B cell (primary cell): ENCODE data around the gene PTPRE. TPM values are rescaled to one million over a fixed set of nuclear protein-coding genes. Genes with fewer than 3 reads are reported as not detected.

Experiments
- ATAC-seq: fragments of 200-7000 bp; cut with Tn5 transposase; one replicate; pipeline ENCODE4 v1.10.0; 2021; ENCODE audit warnings: low read depth, mild to moderate bottlenecking, moderate number of reproducible peaks, moderate library complexity
- CTCF ChIA-PET: fragments of 350-600 bp; sonication (Branson Sonifier 250); formaldehyde crosslinking; loops from one replicate; lab custom pipeline; 2021; ENCODE audit warnings: antibody characterized with exemption, inconsistent platforms; lab: Charles Lee
- POLR2A ChIA-PET: fragments of 350-600 bp; sonication (Branson Sonifier 250); formaldehyde crosslinking; loops from one replicate; lab custom pipeline; 2021; ENCODE audit warnings: antibody characterized with exemption; lab: Charles Lee
- DNase-seq: peaks from one replicate; pipeline ENCODE4 v3.0.0; 2013
- H2AFZ ChIP-seq: 2 replicates; pipeline ENCODE4 v1.6.1; 2012; ENCODE audit warnings: mild to moderate bottlenecking, low read depth, low read length; ENCODE audit not compliant: insufficient read depth, poor library complexity, severe bottlenecking
- H3K27ac ChIP-seq, 2 donors: 1 replicate in 1 of 2; 2 replicates in 1 of 2; pipeline ENCODE4 v1.5.1; 2012 to 2013; ENCODE audit warnings: low read length in 2 of 2, mild to moderate bottlenecking in 2 of 2, moderate library complexity in 1 of 2
- H3K27me3 ChIP-seq, 4 experiments: fragments of 200-600 bp in 1 of 4; sonication (generic) in 1 of 4; replicated peaks in 1 of 4; 1 replicate in 2 of 4; 2 replicates in 2 of 4; pipeline versions ENCODE4 v1.6.1 to v1.7.0; 2013 to 2016; ENCODE audit warnings: low read length in 3 of 4, mild to moderate bottlenecking in 2 of 4, mixed read lengths in 1 of 4, moderate library complexity in 1 of 4; ENCODE audit not compliant: insufficient read depth in 4 of 4, control insufficient read depth in 3 of 4; ENCODE audit errors: control extremely low read depth in 1 of 4
- H3K36me3 ChIP-seq, 2 experiments: replicated peaks in 1 of 2; 1 replicate in 1 of 2; 2 replicates in 1 of 2; pipeline versions ENCODE4 v1.6.1 to v1.7.1; 2013; ENCODE audit warnings: low read length in 1 of 2; ENCODE audit not compliant: insufficient read depth in 2 of 2, control insufficient read depth in 1 of 2; ENCODE audit errors: control extremely low read depth in 1 of 2, extremely low read depth in 1 of 2
- H3K4me1 ChIP-seq, 2 donors: fragments of 200-600 bp in 1 of 2; sonication (generic) in 1 of 2; 1 replicate in 1 of 2; 2 replicates in 1 of 2; pipeline versions ENCODE4 v1.5.1 to v1.6.1; 2013 to 2017; ENCODE audit warnings: low read length in 2 of 2; ENCODE audit not compliant: control insufficient read depth in 2 of 2, insufficient read depth in 2 of 2
- H3K4me2 ChIP-seq: replicated peaks from 2 replicates; pipeline ENCODE3; 2012; ENCODE audit warnings: mild to moderate bottlenecking, low read depth, low read length; ENCODE audit not compliant: poor library complexity, severe bottlenecking
- H3K4me3 ChIP-seq, 5 experiments: fragments of 200-600 bp in 1 of 5; sonication (generic) in 1 of 5; 1 replicate in 3 of 5; 2 replicates in 2 of 5; pipeline versions ENCODE4 v1.5.1 to v1.7.0; 2011 to 2016; ENCODE audit warnings: low read length in 4 of 5, mild to moderate bottlenecking in 4 of 5, low read depth in 2 of 5, control low read depth in 1 of 5, moderate library complexity in 1 of 5; ENCODE audit not compliant: insufficient read depth in 1 of 5; ENCODE audit errors: control extremely low read depth in 1 of 5, extremely low read depth in 1 of 5
- H3K79me2 ChIP-seq: fragments of 200-600 bp; sonication (generic); one replicate; pipeline ENCODE4 v1.6.0; 2016; ENCODE audit warnings: low read length; ENCODE audit not compliant: control insufficient read depth, insufficient read depth
- H3K9ac ChIP-seq: fragments of 200-600 bp; sonication (generic); 2 replicates; pipeline ENCODE4 v1.6.1; 2017; ENCODE audit warnings: mild to moderate bottlenecking, low read length, moderate library complexity
- H3K9me3 ChIP-seq, 3 donors: one replicate each; pipeline versions ENCODE4 v1.6.1 to v1.7.1; 2013; ENCODE audit warnings: low read length in 2 of 3; ENCODE audit not compliant: control insufficient read depth in 2 of 3, insufficient read depth in 1 of 3; ENCODE audit errors: control extremely low read depth in 1 of 3
- H4K20me1 ChIP-seq: 2 replicates; pipeline ENCODE4 v1.6.0; 2012; ENCODE audit warnings: mild to moderate bottlenecking, low read length; ENCODE audit not compliant: insufficient read depth, control insufficient read depth, poor library complexity, severe bottlenecking
- H3K27ac Mint-ChIP-seq: one replicate; pipeline ENCODE4 v1.8.0; 2021; ENCODE audit warnings: mixed read lengths
- H3K27me3 Mint-ChIP-seq: one replicate; pipeline ENCODE4 v1.8.0; 2021; ENCODE audit warnings: mixed read lengths
- H3K4me1 Mint-ChIP-seq: one replicate; pipeline ENCODE4 v1.8.0; 2021; ENCODE audit warnings: mixed read lengths
- H3K4me3 Mint-ChIP-seq: one replicate; pipeline ENCODE4 v1.8.0; 2021; ENCODE audit warnings: mixed read lengths
- H3K9me3 Mint-ChIP-seq: one replicate; pipeline ENCODE4 v1.8.0; 2022; ENCODE audit warnings: mixed read lengths; ENCODE audit not compliant: insufficient read depth
- CTCF ChIP-seq: fragments of 200-600 bp; IDR thresholded peaks from one replicate; pipeline ENCODE4 v1.8.0; 2022; ENCODE audit warnings: antibody characterized with exemption, mild to moderate bottlenecking
- EZH2 ChIP-seq: IDR thresholded peaks from 2 replicates; pipeline ENCODE4 v1.6.1; 2012; ENCODE audit warnings: borderline replicate concordance, low read depth, mild to moderate bottlenecking, moderate library complexity, low read length; ENCODE audit not compliant: insufficient read depth, poor library complexity, severe bottlenecking
- WGBS: methylation state at CpG from one replicate; pipeline ENCODE4 v1.1.5; 2013; ENCODE audit warnings: missing lambda C conversion rate; ENCODE audit not compliant: insufficient coverage; 5-methylcytosine and 5-hydroxymethylcytosine counted together
- intact Hi-C: fragments of 100-400 bp; cut with micrococcal nuclease; formaldehyde crosslinking; loops from one replicate; pipeline ENCODE4 v1.10.0; 2022
- polyA plus RNA-seq: library from polyadenylated mRNA; depleted of rRNA; stranded (reverse); fragments of >200 nt; gene quantifications from 2 replicates; pipeline ENCODE4 v1.2.3, GENCODE V29; 2012
- total RNA-seq, 2 donors: library from RNA; stranded (reverse); fragments of 120-200 nt in 1 of 2; gene quantifications; 1 replicate in 1 of 2; 2 replicates in 1 of 2; pipeline versions ENCODE4 v1.2.3 to v1.2.4, GENCODE V29; 2013 to 2022

The PTPRE gene
- total and polyA plus RNA-seq, 2 donors (not counting 1 experiment from before 2014, with no cell fraction given) = 6.6 to 32.7 TPM

DNA sequence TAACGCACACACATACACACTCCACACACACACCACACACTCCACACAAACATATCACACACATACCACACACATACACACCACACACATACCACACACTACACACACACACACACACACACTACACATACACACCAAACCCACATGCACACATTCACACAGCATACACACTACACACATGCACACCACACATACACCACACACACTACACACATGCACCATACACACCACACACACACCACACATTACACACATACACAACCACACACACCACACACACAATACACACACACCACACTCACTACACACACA, 153.0 kb downstream of the PTPRE start:
- peaks cover 54% of the 10 kb centered on the region for H3K4me1 Mint-ChIP-seq
- WGBS = 91% methylated on average over 1 of the region's 1 CpG
- CTCF ChIA-PET = interaction anchor here (1.0 to 20.7 kb wide), 2 partner anchors 9 to 22 kb away, joined by 4 to 524 read pairs; no protein-coding TSS in a partner anchor
- DNase-seq = no peak
- Histone ChIP-seq H2AFZ (no peak overlapping the region), H3K9ac (no peak overlapping the region), H3K4me2 (no peak overlapping the region), H3K27ac (no peak overlapping the region), H3K36me3 (peaks cover 4 to 37% of the 10 kb centered on the region in 2 experiments), H3K9me3 (no peaks in the 10 kb centered on the region), H3K79me2 (no peaks in the 10 kb centered on the region), H4K20me1 (no peaks in the 10 kb centered on the region), H3K27me3 (no peaks in the 10 kb centered on the region), H3K4me3 (no peak overlapping the region), H3K4me1 (peaks cover 32 to 49% of the 10 kb centered on the region in 2 donors)
- no peak overlapping the region for H3K4me3 Mint-ChIP-seq
- TF ChIP-seq EZH2 = no peak
- TF ChIP-seq CTCF = no peak
- no peaks in the 10 kb centered on the region for H3K9me3 Mint-ChIP-seq
- intact Hi-C loops = loop anchor here (1.0 to 5.0 kb wide), 2 partner anchors 13 to 152 kb away; no protein-coding TSS in a partner anchor
- peak overlapping the region; percentile 1 for H3K27ac Mint-ChIP-seq
- ATAC-seq = no peak
- POLR2A ChIA-PET = interaction anchor here (1.7 kb wide), 1 partner anchor 12 kb away, joined by 5 read pairs; no protein-coding TSS in a partner anchor
- H3K27me3 Mint-ChIP-seq = no peaks in the 10 kb centered on the region

DNA sequence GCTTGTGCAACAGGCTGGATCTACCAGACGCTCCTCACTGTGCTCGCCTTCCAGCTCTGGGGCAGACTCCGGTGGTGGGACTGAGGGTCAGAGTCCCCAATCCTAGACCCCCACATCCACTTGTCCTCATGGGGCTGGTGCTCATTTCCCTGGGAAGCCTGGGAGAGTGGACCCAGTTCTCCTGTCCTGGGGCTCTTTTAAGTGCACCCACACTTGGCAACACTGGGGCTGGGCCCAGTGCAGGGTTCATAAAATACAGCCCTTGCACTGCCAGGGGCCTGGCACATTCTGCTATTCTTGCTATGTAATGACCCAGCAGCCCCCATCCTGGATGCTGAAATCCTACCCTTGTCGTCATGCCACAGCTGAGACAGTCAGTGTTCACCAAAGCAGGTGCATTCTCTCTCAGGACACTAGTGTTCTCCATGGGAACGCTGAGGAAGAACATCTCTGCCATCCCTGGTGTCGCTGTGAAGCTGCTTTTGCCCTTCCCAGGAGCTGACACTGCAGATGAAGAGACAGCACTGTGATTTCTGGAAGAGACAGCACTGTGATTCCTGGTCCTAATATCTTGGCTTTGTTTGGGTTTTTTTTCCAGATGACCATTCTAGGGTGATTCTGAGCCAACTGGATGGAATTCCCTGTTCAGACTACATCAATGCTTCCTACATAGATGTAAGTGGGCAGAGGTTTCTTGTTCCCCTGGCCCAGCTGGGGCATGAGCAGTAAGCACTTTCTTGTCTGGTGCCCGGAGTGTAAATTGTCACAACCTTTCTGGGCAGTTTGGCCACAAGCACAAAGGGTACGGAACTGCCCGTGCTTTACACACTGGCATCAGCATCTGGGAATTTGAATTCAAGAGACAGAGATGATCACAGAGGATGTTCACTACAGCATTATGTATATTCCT, 153.7 kb downstream of the PTPRE start:
- Histone ChIP-seq H3K4me3 (no peak overlapping the region), H2AFZ (no peak overlapping the region), H3K4me2 (no peak overlapping the region), H3K36me3 (peaks cover 4 to 30% of the 10 kb centered on the region in 2 experiments), H3K27ac (no peak overlapping the region), H4K20me1 (no peaks in the 10 kb centered on the region), H3K79me2 (no peaks in the 10 kb centered on the region), H3K9me3 (no peaks in the 10 kb centered on the region), H3K27me3 (no peaks in the 10 kb centered on the region), H3K9ac (no peak overlapping the region), H3K4me1 (peaks cover 39 to 56% of the 10 kb centered on the region in 2 donors)
- Mint-ChIP-seq H3K9me3 (no peaks in the 10 kb centered on the region), H3K4me1 (peaks cover 60% of the 10 kb centered on the region), H3K4me3 (no peak overlapping the region), H3K27ac (peak overlapping the region; percentile 42), H3K27me3 (no peaks in the 10 kb centered on the region)
- CTCF ChIA-PET = interaction anchor here (1.0 to 20.7 kb wide), 2 partner anchors 9 to 22 kb away, joined by 4 to 524 read pairs; no protein-coding TSS in a partner anchor
- intact Hi-C loops = loop anchor here (5.0 kb wide), 1 partner anchor 152 kb away; no protein-coding TSS in a partner anchor
- DNase-seq (no peak), ATAC-seq (no peak)
- POLR2A ChIA-PET = interaction anchor here (1.7 kb wide), 1 partner anchor 13 kb away, joined by 5 read pairs; no protein-coding TSS in a partner anchor
- 100% methylated on average over 9 of the region's 9 CpGs for WGBS
- TF ChIP-seq CTCF (no peak), EZH2 (no peak)
